Measurements from ENCODE around the gene KLF6.

Gene KLF6

GRCh38 chr10:3749011-3749410 is 36.0 kb downstream of the KLF6 start:
- peak overlapping the region; percentile 68 for H3K27ac ChIP-seq
- no peak for TF ChIP-seq CTCF (IDR thresholded peaks at IDR 0.05)

DNA sequence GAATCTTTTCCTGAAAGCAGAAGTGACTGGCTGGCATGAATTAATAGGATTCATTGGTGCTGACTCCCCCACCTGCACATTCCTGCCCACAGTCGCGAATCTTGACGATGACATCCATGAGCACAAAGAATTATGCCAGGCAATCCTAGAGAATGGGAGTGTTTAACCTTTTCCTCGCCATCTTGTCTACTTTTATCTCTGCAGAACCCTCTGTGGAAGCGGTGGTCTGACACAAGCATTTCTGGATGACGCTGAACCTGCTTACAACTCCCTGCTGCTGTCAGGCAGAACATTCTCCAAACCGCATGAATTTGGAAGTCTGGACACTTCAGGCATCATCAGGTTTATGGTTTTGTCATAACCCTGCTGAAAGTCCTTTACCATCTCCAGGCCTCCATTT is 36.5 kb downstream of the KLF6 start:
- no peaks in the 10 kb centered on the region for H3K27me3 ChIP-seq
- no peak for TF ChIP-seq CTCF (IDR thresholded peaks at IDR 0.05)
- H3K27ac ChIP-seq = peak overlapping the region; percentile 68
- no peaks in the 10 kb centered on the region for H3K36me3 ChIP-seq
- H3K4me3 ChIP-seq (ENCODE audit: low read depth in 1 of 2, low read length in 1 of 2) = no peak overlapping the region
- no peaks in the 10 kb centered on the region for H3K9me3 ChIP-seq
- H3K4me1 ChIP-seq (ENCODE audit: control insufficient read depth in 1 of 2, insufficient read depth in 1 of 2, low read depth in 1 of 2, low read length in 1 of 2) = peaks cover 18 to 26% of the 10 kb centered on the region in 2 experiments

More at GRCh38 chr10:3749011-3749410, 36.0 kb downstream of the KLF6 start:
- no peaks in the 10 kb centered on the region for H3K36me3 ChIP-seq
- no peaks in the 10 kb centered on the region for H3K27me3 ChIP-seq
- H3K4me1 ChIP-seq (ENCODE audit: control insufficient read depth in 1 of 2, insufficient read depth in 1 of 2, low read depth in 1 of 2, low read length in 1 of 2) = peaks cover 18 to 26% of the 10 kb centered on the region in 2 experiments
- no peaks in the 10 kb centered on the region for H3K9me3 ChIP-seq
- no peak overlapping the region for H3K4me3 ChIP-seq (ENCODE audit: low read depth in 1 of 2, low read length in 1 of 2)

GRCh38 chr10:3747984-3748383 is 37.0 kb downstream of the KLF6 start:
- H3K27ac ChIP-seq = no peak overlapping the region
- H3K36me3 ChIP-seq = no peaks in the 10 kb centered on the region
- no peak overlapping the region for H3K4me3 ChIP-seq (ENCODE audit: low read depth in 1 of 2, low read length in 1 of 2)
- no peaks in the 10 kb centered on the region for H3K27me3 ChIP-seq
- TF ChIP-seq CTCF (IDR thresholded peaks at IDR 0.05) = no peak
- H3K9me3 ChIP-seq = no peaks in the 10 kb centered on the region
- peaks cover 18 to 26% of the 10 kb centered on the region in 2 experiments for H3K4me1 ChIP-seq (ENCODE audit: control insufficient read depth in 1 of 2, insufficient read depth in 1 of 2, low read depth in 1 of 2, low read length in 1 of 2)

GRCh38 chr10:3747248-3747960 is 37.6 kb downstream of the KLF6 start:
- no peak for TF ChIP-seq CTCF (IDR thresholded peaks at IDR 0.05)
- H3K36me3 ChIP-seq = no peaks in the 10 kb centered on the region
- no peaks in the 10 kb centered on the region for H3K9me3 ChIP-seq
- no peak overlapping the region for H3K4me3 ChIP-seq (ENCODE audit: low read depth in 1 of 2, low read length in 1 of 2)
- no peaks in the 10 kb centered on the region for H3K27me3 ChIP-seq
- no peak overlapping the region for H3K27ac ChIP-seq
- peaks cover 18 to 26% of the 10 kb centered on the region in 2 experiments for H3K4me1 ChIP-seq (ENCODE audit: control insufficient read depth in 1 of 2, insufficient read depth in 1 of 2, low read depth in 1 of 2, low read length in 1 of 2)

DNA sequence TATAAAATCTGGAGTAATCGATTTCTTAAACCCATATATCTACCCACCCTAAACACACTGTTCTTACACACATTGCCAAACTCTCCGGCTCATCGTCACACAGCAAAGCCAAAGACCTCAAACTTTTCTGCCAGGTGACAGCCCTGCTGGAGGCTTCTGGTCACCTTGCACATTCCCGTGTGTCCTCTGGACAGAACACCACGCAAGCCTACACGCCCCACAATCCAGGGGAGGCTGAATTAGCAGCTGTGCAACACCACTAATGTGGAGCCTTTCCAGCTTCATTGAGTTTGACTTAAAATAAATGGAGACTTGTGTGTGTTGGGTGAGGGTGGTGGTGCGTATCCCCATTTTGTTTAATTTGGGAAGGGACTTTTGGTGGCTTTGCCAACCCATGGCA is 38.4 kb downstream of the KLF6 start:
- TF ChIP-seq CTCF (IDR thresholded peaks at IDR 0.05) = no peak
- Histone ChIP-seq H3K9me3 (no peaks in the 10 kb centered on the region), H3K36me3 (no peaks in the 10 kb centered on the region), H3K4me1 (ENCODE audit: control insufficient read depth in 1 of 2, insufficient read depth in 1 of 2, low read depth in 1 of 2, low read length in 1 of 2) (peaks cover 18 to 30% of the 10 kb centered on the region in 2 experiments), H3K4me3 (ENCODE audit: low read depth in 1 of 2, low read length in 1 of 2) (no peak overlapping the region), H3K27ac (no peak overlapping the region), H3K27me3 (no peaks in the 10 kb centered on the region)
